K562 (cell line): ENCODE data around the gene ST14. TPM values are rescaled to one million over a fixed set of nuclear protein-coding genes. Genes with fewer than 3 reads are reported as not detected.

Source experiments
- ATAC-seq: fragments of 200-7000 bp; cut with Tn5 transposase; 3 replicates; pipeline ENCODE4 v1.9.1; 2020; ENCODE audit warnings: moderate library complexity
- BruUV-seq: library from RNA; stranded (reverse); fragments of 400-500 nt; replicated peaks from 2 replicates; lab custom pipeline; 2021; lab: Mats Ljungman, UMichigan
- CTCF ChIA-PET: fragments of 300-600 bp; formaldehyde crosslinking; extraction: SDS; loops from one replicate; lab custom pipeline; 2021; ENCODE audit warnings: low intra/inter-chr PET ratio; lab: Yijun Ruan, JAX
- POLR2A ChIA-PET: fragments of 300-600, 350-650 bp; sonication (Branson Sonifier 250); formaldehyde crosslinking; extraction: SDS; loops from one replicate; lab custom pipeline; 2021; ENCODE audit warnings: antibody characterized with exemption, inconsistent platforms; lab: Yijun Ruan, JAX
- DNase-seq, 4 experiments: peaks; one replicate each; pipeline versions ENCODE4 v3.0.0 to v3.0.0-alpha.2; 2011 to 2018; ENCODE audit warnings: low spot score in 3 of 4, mixed read lengths in 3 of 4; ENCODE audit errors: extremely low read depth in 1 of 4
- FAIRE-seq: peaks from 2 replicates; lab custom pipeline; 2011; peaks lifted over from hg19 to GRCh38; lab: Jason Lieb, UNC
- H2AFZ ChIP-seq: 2 replicates; pipeline ENCODE4 v1.6.0; 2011; ENCODE audit warnings: low read depth, low read length, control low read depth, inconsistent platforms
- H3K27ac ChIP-seq: fragments of 200-600 bp; 3 replicates; pipeline ENCODE4 v1.8.0; 2011; ENCODE audit warnings: low read depth, mild to moderate bottlenecking, control low read depth, inconsistent platforms, low read length, moderate library complexity, mixed read lengths; ENCODE audit errors: extremely low read depth
- H3K27me3 ChIP-seq, 2 experiments: fragments of 300-600 bp in 1 of 2; 2 replicates in 1 of 2; 3 replicates in 1 of 2; pipeline versions ENCODE4 v1.6.0 to v1.8.0; 2011; ENCODE audit warnings: inconsistent platforms in 2 of 2, low read length in 2 of 2, mild to moderate bottlenecking in 1 of 2, mixed read lengths in 1 of 2, moderate library complexity in 1 of 2; ENCODE audit not compliant: control insufficient read depth in 2 of 2, insufficient read depth in 2 of 2
- H3K36me3 ChIP-seq: fragments of 300-600 bp; 3 replicates; pipeline ENCODE4 v1.8.0; 2011; ENCODE audit warnings: mild to moderate bottlenecking, low read length, inconsistent platforms; ENCODE audit not compliant: control insufficient read depth, insufficient read depth
- H3K4me1 ChIP-seq, 2 experiments: fragments of 200-600 bp in 1 of 2; replicated peaks in 1 of 2; 2 replicates in 1 of 2; 3 replicates in 1 of 2; pipeline versions ENCODE4 v1.5.1 to v1.8.0; 2011; ENCODE audit warnings: inconsistent platforms in 2 of 2, low read length in 2 of 2, mild to moderate bottlenecking in 1 of 2, mixed read lengths in 1 of 2, moderate library complexity in 1 of 2; ENCODE audit not compliant: control insufficient read depth in 2 of 2, insufficient read depth in 2 of 2
- H3K4me2 ChIP-seq: 2 replicates; pipeline ENCODE4 v1.6.1; 2011; ENCODE audit warnings: low read length, control low read depth, inconsistent platforms, mixed read lengths; ENCODE audit not compliant: insufficient read depth
- H3K4me3 ChIP-seq: fragments of 200-600 bp; sonication (generic), shearing (Covaris generic); 2 replicates; pipeline ENCODE4 v1.5.1; 2016; ENCODE audit warnings: control low read depth, inconsistent platforms
- H3K79me2 ChIP-seq: fragments of 200-600 bp; 3 replicates; pipeline ENCODE4 v1.8.0; 2011; ENCODE audit warnings: low read length, inconsistent platforms; ENCODE audit not compliant: control insufficient read depth, insufficient read depth
- H3K9ac ChIP-seq, 2 experiments: 2 replicates each; pipeline versions ENCODE4 v1.6.0 to v1.6.1; 2011; ENCODE audit warnings: low read depth in 2 of 2, low read length in 2 of 2, control low read depth in 1 of 2, inconsistent platforms in 1 of 2, mild to moderate bottlenecking in 1 of 2, mixed read lengths in 1 of 2; ENCODE audit not compliant: insufficient read depth in 1 of 2
- H3K9me1 ChIP-seq: one replicate; pipeline ENCODE4 v1.6.0; 2011; ENCODE audit warnings: inconsistent platforms, mild to moderate bottlenecking, low read length, moderate library complexity; ENCODE audit not compliant: control insufficient read depth, insufficient read depth
- H3K9me3 ChIP-seq: replicated peaks from 2 replicates; pipeline ENCODE4 v1.5.1; 2011; ENCODE audit warnings: low read depth, low read length, inconsistent platforms; ENCODE audit not compliant: control insufficient read depth, insufficient read depth
- H4K20me1 ChIP-seq: replicated peaks from 2 replicates; pipeline ENCODE4 v1.6.1; 2011; ENCODE audit warnings: low read length, inconsistent platforms, mixed read lengths; ENCODE audit not compliant: control insufficient read depth, insufficient read depth
- C11orf30 ChIP-seq: fragments of 450-650 bp; IDR thresholded peaks from 2 replicates; pipeline ENCODE4 v1.6.1; 2016; ENCODE audit warnings: low read depth, mild to moderate bottlenecking
- MTA1 ChIP-seq: fragments of 450-650 bp; IDR thresholded peaks from 2 replicates; pipeline ENCODE4 v1.6.1; 2017; ENCODE audit warnings: borderline replicate concordance
- NONO ChIP-seq, 2 experiments: fragments of 200-400 bp in 1 of 2; fragments of 450-650 bp in 1 of 2; formaldehyde crosslinking in 1 of 2; IDR thresholded peaks; 2 replicates each; pipeline ENCODE4 v1.6.1; 2017; ENCODE audit warnings: low read depth in 2 of 2, mild to moderate bottlenecking in 2 of 2, moderate library complexity in 2 of 2, low read length in 1 of 2
- OTX1 ChIP-seq: fragments of 450-650 bp; formaldehyde crosslinking; IDR thresholded peaks from 2 replicates; pipeline ENCODE4 v1.4.0; 2022; ENCODE audit warnings: mild to moderate bottlenecking
- RFX7 ChIP-seq: fragments of 250-450 bp; sonication (Bioruptor Pico); IDR thresholded peaks from 2 replicates; pipeline ENCODE4 v1.5.1; 2021; ENCODE audit warnings: mild to moderate bottlenecking
- SP2 ChIP-seq: IDR thresholded peaks from 2 replicates; pipeline ENCODE4 v1.6.1; 2011; ENCODE audit warnings: mild to moderate bottlenecking, low read depth, low read length, moderate library complexity; ENCODE audit not compliant: poor library complexity, severe bottlenecking; ENCODE audit errors: extremely low read depth
- TFAP4 ChIP-seq: sonication (generic); formaldehyde crosslinking; IDR thresholded peaks from 2 replicates; pipeline ENCODE4 v1.8.0; 2022; ENCODE audit warnings: missing genetic modification reagents, mild to moderate bottlenecking, moderate library complexity, borderline replicate concordance
- ZBTB17 ChIP-seq: fragments of 450-650 bp; formaldehyde crosslinking; IDR thresholded peaks from 2 replicates; pipeline ENCODE4 v1.4.0; 2020; ENCODE audit warnings: mild to moderate bottlenecking
- ZBTB26 ChIP-seq: fragments of 450-650 bp; formaldehyde crosslinking; IDR thresholded peaks from 2 replicates; pipeline ENCODE4 v1.4.0; 2022; ENCODE audit warnings: missing genetic modification characterization
- ZNF274 ChIP-seq: IDR thresholded peaks from 2 replicates; pipeline ENCODE4 v1.6.1; 2011; ENCODE audit warnings: low read depth, mild to moderate bottlenecking, low read length, moderate library complexity, borderline replicate concordance
- ZNF79 ChIP-seq: fragments of 250-450 bp; sonication (Bioruptor Pico); IDR thresholded peaks from 2 replicates; pipeline ENCODE4 v1.4.0; 2020; ENCODE audit warnings: low read depth, mild to moderate bottlenecking, moderate library complexity
- WGBS: fragments of 100-300 bp; shearing (Covaris generic); methylation state at CpG from one replicate; pipeline ENCODE4 v1.1.6; 2016; ENCODE audit warnings: low coverage, mixed read lengths; ENCODE audit not compliant: insufficient coverage; ENCODE audit errors: missing lambda C conversion rate; 5-methylcytosine and 5-hydroxymethylcytosine counted together
- in situ Hi-C: fragments of 300-500 bp; cut with MboI; formaldehyde crosslinking; loops from 4 replicates; pipeline ENCODE4 v1.15.0; 2018; ENCODE audit warnings: inconsistent platforms, mixed read lengths
- intact Hi-C: fragments of 100-400 bp; cut with micrococcal nuclease; formaldehyde crosslinking; loops from 2 replicates; pipeline ENCODE4 v1.14.2; 2022
- polyA plus RNA-seq, 8 experiments: library from polyadenylated mRNA; depleted of rRNA in 4 of 8; stranded (reverse) in 5 of 8; unstranded in 3 of 8; fragments of >200 nt; fragmentation: Nextera tagmentation in 2 of 8; fragmentation: Illumina TruSeq in 1 of 8; extraction: Ambion mirVana in 2 of 8; extraction: Trizol in 1 of 8; gene quantifications; 2 replicates each; pipeline versions ENCODE4 v1.2.1 to v1.2.3, GENCODE V29; 2011 to 2014; ENCODE audit warnings: inconsistent platforms in 1 of 8, missing spikeins in 1 of 8
- total RNA-seq, 7 experiments: library from RNA; depleted of rRNA in 6 of 7; stranded (reverse); fragments of >200 nt in 6 of 7; fragmentation: Illumina TruSeq in 2 of 7; extraction: Trizol in 2 of 7; gene quantifications; 2 replicates each; pipeline versions ENCODE4 v1.2.1 to v1.2.3, GENCODE V29; 2011 to 2021; ENCODE audit warnings: low replicate concordance in 1 of 7

The ST14 gene
- total and polyA plus RNA-seq, 9 of the 15 experiments (the other 6 are each of a cell fraction or from before 2014, with no cell fraction given), result 0.08 to 0.20 TPM; not detected in 7

- H3K4me1 ChIP-seq, result peaks cover 0 to 2% of the 10 kb centered on the region in 2 experiments; a peak in 1 of 5 replicates
- no TSS peak for BruUV-seq
- no peak overlapping the region for H3K9ac ChIP-seq
- no peak for FAIRE-seq
- H3K27me3 ChIP-seq, result no peaks in the 10 kb centered on the region
- CTCF ChIA-PET, result interaction anchor here (3.6 kb wide), 1 partner anchor 206 kb away, joined by 54 read pairs; no protein-coding TSS in a partner anchor
- no peak for ATAC-seq
- DNase-seq, result no peak
- intact Hi-C loops (loop anchor here (10.0 kb wide), 1 partner anchor 345 kb away; no protein-coding TSS in a partner anchor), in situ Hi-C loops (loop anchor here (5.0 kb wide), 1 partner anchor 203 kb away; no protein-coding TSS in a partner anchor)
- peaks cover 97% of the 10 kb centered on the region for H3K36me3 ChIP-seq
- H3K9me3 ChIP-seq, result no peaks in the 10 kb centered on the region
- no peaks in the 10 kb centered on the region for H4K20me1 ChIP-seq
- H3K27ac ChIP-seq, result no peak overlapping the region
- no peaks in the 10 kb centered on the region; the same call in 2 of the 3 replicates for H3K79me2 ChIP-seq
- no peak overlapping the region for H2AFZ ChIP-seq
- POLR2A ChIA-PET, result no interaction called here
- no peak for TF ChIP-seq SP2
- no peak overlapping the region for H3K4me3 ChIP-seq
- H3K4me2 ChIP-seq, result no peak overlapping the region
- WGBS, result 95% methylated on average over 11 of the region's 11 CpGs
- H3K9me1 ChIP-seq, result no peaks in the 10 kb centered on the region
These were observed 29.7 kb upstream of the ST14 start for GRCh38 chr11:130129922-130130321.

DNA sequence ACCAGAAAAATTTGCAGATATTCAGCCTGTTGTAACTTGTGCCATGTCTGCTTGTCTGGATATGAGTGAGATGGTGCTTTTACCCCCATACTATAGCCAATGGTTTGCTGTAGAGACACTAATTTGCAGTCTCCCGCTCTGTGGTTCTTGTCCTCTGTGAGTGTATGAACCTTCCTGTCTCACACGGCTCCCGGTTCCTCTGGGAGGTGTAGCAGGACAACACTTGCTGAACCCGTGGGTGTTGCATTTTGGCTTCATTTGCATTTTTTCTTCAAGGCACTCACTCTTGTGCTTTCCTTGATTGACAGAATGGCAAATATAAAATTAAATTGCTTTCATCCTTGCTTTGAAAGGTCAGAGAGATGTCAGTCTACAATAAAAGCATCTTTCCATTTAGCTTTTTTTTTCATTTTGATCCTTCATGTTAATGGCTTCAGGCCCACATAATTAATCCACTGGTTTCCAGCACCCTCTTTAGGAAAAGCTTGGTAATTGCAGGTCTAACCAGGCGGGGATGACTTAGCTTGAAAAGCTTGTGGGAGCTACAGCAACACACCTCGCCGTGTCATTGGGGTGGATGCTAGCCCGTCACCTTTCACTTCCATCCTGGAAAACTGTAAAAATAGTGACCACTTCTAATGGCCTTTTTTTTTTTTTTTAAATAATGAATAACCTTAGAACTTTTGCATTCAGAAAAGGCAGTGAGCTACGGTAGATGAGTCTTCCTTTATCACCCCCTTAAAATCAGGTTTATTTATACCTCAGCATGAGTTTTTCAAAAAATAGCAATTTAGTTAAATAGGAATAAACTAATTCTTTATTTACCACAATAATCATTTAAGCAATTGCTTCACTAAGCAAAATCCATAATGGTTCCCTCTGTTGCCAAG, 27.4 kb upstream of the ST14 start:
- H2AFZ ChIP-seq, result no peak overlapping the region
- H3K9ac ChIP-seq, result no peak overlapping the region
- no peak overlapping the region for H3K4me2 ChIP-seq
- no peak overlapping the region for H3K4me3 ChIP-seq
- 51% methylated on average over 9 of the region's 9 CpGs for WGBS
- FAIRE-seq (peak; percentile 84), ATAC-seq (peak; percentile 96), DNase-seq (peak; percentile 52 to 78 (median 65))
- no TSS peak for BruUV-seq
- peaks cover 95% of the 10 kb centered on the region for H3K36me3 ChIP-seq
- ChIA-PET CTCF (interaction anchor here (1.0 to 3.6 kb wide), 6 partner anchors 140 to 364 kb away, joined by 3 to 54 read pairs (median 6); no protein-coding TSS in a partner anchor), POLR2A (interaction anchor here (0.6 to 1.5 kb wide), 12 partner anchors 10 to 241 kb away, joined by 3 to 5 read pairs (median 3); no protein-coding TSS in a partner anchor)
- peaks cover 0 to 2% of the 10 kb centered on the region in 2 experiments; a peak in 1 of 5 replicates for H3K4me1 ChIP-seq
- H3K27ac ChIP-seq, result no peak overlapping the region
- H3K79me2 ChIP-seq, result no peaks in the 10 kb centered on the region; the same call in 2 of the 3 replicates
- no peaks in the 10 kb centered on the region for H3K9me3 ChIP-seq
- intact Hi-C loops, result loop anchor here (1.0 to 10.0 kb wide), 5 partner anchors 63 to 347 kb away; partner anchors contain the start of gene APLP2
- in situ Hi-C loops, result loop anchor here (5.0 kb wide), 1 partner anchor 205 kb away; no protein-coding TSS in a partner anchor
- H4K20me1 ChIP-seq, result no peaks in the 10 kb centered on the region
- H3K9me1 ChIP-seq, result no peaks in the 10 kb centered on the region
- no peaks in the 10 kb centered on the region for H3K27me3 ChIP-seq
- TF ChIP-seq MTA1, result no peak
- no peak for TF ChIP-seq ZBTB17 (CRISPR knock-in tag)
- no peak for TF ChIP-seq NONO (IDR thresholded peaks at IDR 0.05; ENCODE audit: low read depth in 2 of 2, low read length in 1 of 2)
- no peak for TF ChIP-seq ZNF274
- no peak for TF ChIP-seq TFAP4 (CRISPR knock-in tag)
- peak; percentile 53; the same call in 1 of the 2 replicates for TF ChIP-seq C11orf30
- TF ChIP-seq OTX1, result no peak
- no peak for TF ChIP-seq ZNF79 (CRISPR knock-in tag)
- no peak for TF ChIP-seq RFX7 (CRISPR knock-in tag)
- TF ChIP-seq ZBTB26 (CRISPR knock-in tag), result no peak
